ENCODE measurements around the gene ROBO4.

ROBO4 gene

GRCh38 chr11:124839972-124840621 is 57.6 kb downstream of the ROBO4 start:
- no peak for DNase-seq

DNA sequence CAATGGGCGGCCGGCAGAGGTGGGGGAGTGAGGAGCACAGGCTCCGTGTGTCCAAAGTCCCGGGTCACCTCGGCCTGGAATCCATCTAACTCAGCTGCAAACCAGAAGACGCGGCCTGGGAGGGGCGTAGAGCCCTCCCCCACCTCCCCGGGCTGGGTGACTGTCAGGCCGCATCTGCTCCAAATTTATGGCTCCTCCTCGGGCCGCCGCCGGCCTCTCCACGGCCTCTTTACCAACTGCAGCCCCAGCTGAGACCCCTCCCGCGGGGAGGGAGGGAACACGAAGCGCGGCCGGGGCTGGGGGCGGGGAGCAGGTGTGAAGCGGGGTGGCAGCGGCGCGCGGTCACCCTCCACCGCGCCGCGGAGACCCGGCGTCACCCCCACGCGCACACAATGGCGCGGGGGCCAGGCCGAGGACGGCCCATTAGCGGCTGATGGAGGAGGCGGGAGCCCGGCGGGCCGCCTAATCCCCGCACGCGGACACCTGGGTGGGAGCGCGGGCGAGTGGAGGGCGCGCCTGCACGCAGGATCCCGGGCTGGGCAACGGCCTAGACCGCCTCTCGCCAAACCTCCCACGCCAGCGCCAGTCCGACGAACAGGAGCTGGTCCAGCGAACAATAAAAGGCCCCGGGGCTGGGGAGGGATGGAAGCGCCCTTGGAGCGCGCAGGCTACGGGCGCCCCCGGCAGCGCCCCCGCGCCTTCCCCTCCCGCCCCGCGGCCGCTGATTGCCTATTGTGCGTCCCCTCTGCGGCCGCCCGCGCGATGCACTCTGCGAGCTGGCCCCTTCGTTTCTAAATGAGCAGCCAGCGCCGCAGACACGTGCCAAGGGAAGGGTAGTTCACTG is 58.3 kb downstream of the ROBO4 start:
- DNase-seq, result no peak

- no peak for DNase-seq
Measured at GRCh38 chr11:124838805-124839127, 58.9 kb downstream of the ROBO4 start.

DNA sequence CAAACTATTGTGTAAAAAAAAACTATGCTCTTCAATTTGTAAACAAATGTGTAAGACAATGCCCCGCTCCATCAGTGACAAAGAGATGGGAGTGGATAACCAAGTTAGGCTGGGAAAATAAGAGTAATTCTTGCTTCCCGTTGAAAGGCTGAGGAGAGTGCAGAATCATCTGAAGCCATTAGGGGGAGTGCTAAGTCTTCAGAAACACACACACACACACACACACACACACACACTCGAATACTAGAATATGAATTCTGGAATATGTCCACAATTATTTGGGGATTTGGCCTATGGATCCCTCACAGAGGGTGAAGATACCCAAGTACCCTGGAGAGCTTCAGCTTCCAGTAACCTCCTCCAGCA is 60.2 kb downstream of the ROBO4 start:
- no peak for DNase-seq

GRCh38 chr11:124835918-124836317 is 61.7 kb downstream of the ROBO4 start:
- DNase-seq, result no peak

- DNase-seq, result no peak
Measured at GRCh38 chr11:124834526-124835180, 63.0 kb downstream of the ROBO4 start.

Data from T-helper 9 cell (primary cell).